Mammary epithelial cell (primary cell): Measurements from ENCODE around the gene TAB2.

ENCODE experiments used
- CTCF ChIP-seq, 2 donors: IDR thresholded peaks in 1 of 2; conservative IDR thresholded peaks in 1 of 2; 2 replicates each; pipeline ENCODE4 v1.5.1; 2011 to 2012; ENCODE audit warnings: inconsistent platforms in 2 of 2, low read length in 2 of 2, mild to moderate bottlenecking in 2 of 2, control low read depth in 1 of 2, low read depth in 1 of 2; ENCODE audit not compliant: insufficient read depth in 1 of 2; ENCODE audit errors: extremely low read depth in 1 of 2
- EZH2 ChIP-seq: IDR thresholded peaks from 2 replicates; pipeline ENCODE4 v1.6.1; 2012; ENCODE audit warnings: low read length, inconsistent platforms, borderline replicate concordance

- TF ChIP-seq CTCF (conservative IDR thresholded peaks at IDR 0.05 in 1 of 2, IDR thresholded peaks at IDR 0.05 in 1 of 2; ENCODE audit: extremely low read depth in 1 of 2, insufficient read depth in 1 of 2, low read depth in 1 of 2, low read length in 2 of 2) (no peak), EZH2 (no peak)
Observed at GRCh38 chr6:149360536-149360935, 43.0 kb downstream of the TAB2 start.
